Lung microvascular endothelial cell (primary cell): ENCODE data around the gene FRAT2. TPM values are rescaled to one million over a fixed set of nuclear protein-coding genes. Genes with fewer than 3 reads are reported as not detected.
"Not testable (repeated sequence)": the region's sequence is repeated elsewhere in the genome, so short reads cannot be mapped to it uniquely, and the experiment has no call there.

ENCODE experiments used
- DNase-seq, 2 donors: peaks; one replicate each; pipeline versions ENCODE4 v3.0.0 to v3.0.0-alpha.2; 2010; ENCODE audit warnings: low read depth in 2 of 2
- total RNA-seq: library from RNA; depleted of rRNA; stranded (reverse); fragments of >200 nt; gene quantifications from 2 replicates; pipeline ENCODE4 v1.2.1, GENCODE V29; 2014

The FRAT2 gene
- total RNA-seq, 1 donor from 2014 or later, result 13.9 TPM

DNA sequence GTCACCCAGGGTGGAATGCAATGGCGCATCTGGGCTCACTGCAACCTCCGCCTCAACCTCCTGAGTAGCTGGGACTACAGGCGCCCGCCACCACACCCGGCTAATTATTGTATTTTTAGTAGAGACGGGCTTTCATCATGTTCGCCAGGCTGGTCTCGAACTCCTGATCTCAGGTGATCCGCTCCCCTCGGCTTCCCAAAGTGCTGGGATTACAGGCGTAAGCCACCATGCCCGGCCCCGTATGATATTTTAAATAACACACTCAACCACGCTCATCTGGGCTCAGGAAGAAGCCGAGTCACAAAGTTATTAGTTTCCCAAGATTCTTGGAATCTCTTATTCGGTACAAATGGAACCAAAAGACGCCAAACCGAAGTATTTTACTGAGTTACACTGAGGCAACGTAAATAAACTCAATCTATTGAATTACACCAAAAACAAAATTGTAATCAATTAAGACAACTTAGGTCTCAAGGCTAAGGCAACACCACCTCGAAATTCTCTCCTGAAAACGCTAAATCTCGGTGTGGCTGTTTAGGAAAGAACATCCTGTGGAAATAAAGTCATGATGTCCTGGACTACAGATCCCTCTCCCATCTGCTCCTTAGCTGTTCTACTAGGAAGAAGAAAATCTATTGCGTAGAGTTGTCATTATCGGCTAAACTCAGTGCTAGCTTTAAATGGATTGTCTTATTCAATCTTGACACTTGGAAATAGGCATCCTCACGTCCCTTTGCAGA lies 43.0 kb downstream of the FRAT2 start:
- no peak for DNase-seq

- DNase-seq, result not testable (repeated sequence)
Observed at GRCh38 chr10:97290576-97291356, 43.8 kb downstream of the FRAT2 start.

- DNase-seq, result not testable (repeated sequence)
Observed at GRCh38 chr10:97290076-97290475, 44.5 kb downstream of the FRAT2 start.

Other genes starting within 250 kb of the FRAT2 start
- gene SLIT1, start 148.8 kb downstream of the FRAT2 start, total RNA-seq, result not detected in 2 replicates
- 6.2 and 8.3 TPM in 2 replicates for gene ARHGAP19, start 42.1 kb downstream of the FRAT2 start, total RNA-seq
- gene FRAT1, start 15.5 kb downstream of the FRAT2 start, total RNA-seq, result 3.7 and 5.8 TPM in 2 replicates
- gene RRP12, start 66.6 kb upstream of the FRAT2 start, total RNA-seq, result 6.8 and 9.3 TPM in 2 replicates
- 209 and 215 TPM in 2 replicates for gene PGAM1, start 91.5 kb upstream of the FRAT2 start, total RNA-seq
- 20.6 and 23.1 TPM in 2 replicates for gene EXOSC1, start 111.3 kb upstream of the FRAT2 start, total RNA-seq
- gene ZDHHC16, start 111.4 kb upstream of the FRAT2 start, total RNA-seq, result 21.6 and 26.2 TPM in 2 replicates
- 39.7 and 47.2 TPM in 2 replicates for gene MMS19, start 163.7 kb upstream of the FRAT2 start, total RNA-seq
- gene UBTD1, start 164.2 kb upstream of the FRAT2 start, total RNA-seq, result 41.6 and 59.9 TPM in 2 replicates
- gene ANKRD2, start 238.1 kb upstream of the FRAT2 start, total RNA-seq, result 0.20 and 0.44 TPM in 2 replicates
- gene HOGA1, start 249.7 kb upstream of the FRAT2 start, total RNA-seq, result under 0.01 and 0.87 TPM in 2 replicates